Gastroesophageal sphincter (tissue), 4 donors: ENCODE data around the gene KCNK17. TPM values are rescaled to one million over a fixed set of nuclear protein-coding genes. Genes with fewer than 3 reads are reported as not detected.

Source experiments
- ATAC-seq: fragments of 150-250 bp; one replicate; pipeline ENCODE4 v1.9.1; 2016; ENCODE audit warnings: mild to moderate bottlenecking, moderate library complexity
- H3K27ac ChIP-seq, 4 donors: fragments of 200-600 bp; sonication (generic) in 3 of 4; 1 replicate in 3 of 4; 2 replicates in 1 of 4; pipeline ENCODE4 v1.5.1; 2016 to 2019
- H3K27me3 ChIP-seq: fragments of 200-600 bp; sonication (generic); one replicate; pipeline ENCODE4 v1.5.1; 2019
- H3K36me3 ChIP-seq, 2 donors: fragments of 200-600 bp; sonication (generic); one replicate each; pipeline ENCODE4 v1.5.1; 2019; ENCODE audit warnings: control low read depth in 1 of 2
- H3K4me1 ChIP-seq, 3 donors: fragments of 200-600 bp; sonication (generic); 1 replicate in 2 of 3; 2 replicates in 1 of 3; pipeline ENCODE4 v1.5.1; 2016 to 2019; ENCODE audit warnings: control low read depth in 2 of 3
- H3K4me3 ChIP-seq, 2 donors: fragments of 200-600 bp; sonication (generic); one replicate each; pipeline ENCODE4 v1.5.1; 2019; ENCODE audit warnings: mild to moderate bottlenecking in 1 of 2, moderate library complexity in 1 of 2
- H3K9me3 ChIP-seq, 3 donors: fragments of 200-600 bp; sonication (generic); one replicate each; pipeline ENCODE4 v1.5.1; 2017 to 2019; ENCODE audit warnings: control low read depth in 2 of 3
- CTCF ChIP-seq, 4 experiments: fragments of 200-600 bp in 2 of 4; fragments of 450-650 bp in 2 of 4; sonication (generic) in 1 of 4; IDR thresholded peaks; one replicate each; pipeline ENCODE4 v1.5.1; 2017 to 2019; ENCODE audit warnings: antibody characterized with exemption in 4 of 4, mild to moderate bottlenecking in 2 of 4, moderate library complexity in 2 of 4
- EP300 ChIP-seq: sonication (generic); formaldehyde crosslinking; IDR thresholded peaks from one replicate; pipeline ENCODE4 v1.6.1; 2017; ENCODE audit warnings: antibody characterized with exemption, mild to moderate bottlenecking
- POLR2A ChIP-seq, 2 donors: fragments of 450-650 bp; IDR thresholded peaks; one replicate each; pipeline ENCODE4 v1.6.1; 2017; ENCODE audit warnings: antibody characterized with exemption in 2 of 2, mild to moderate bottlenecking in 2 of 2, moderate library complexity in 1 of 2
- POLR2AphosphoS5 ChIP-seq: sonication (generic); formaldehyde crosslinking; IDR thresholded peaks from one replicate; pipeline ENCODE4 v1.6.1; 2017; ENCODE audit warnings: antibody characterized with exemption
- WGBS, 2 donors: methylation state at CpG; one replicate each; pipeline ENCODE4 v1.1.5; 2018; ENCODE audit warnings: low coverage in 1 of 2; 5-methylcytosine and 5-hydroxymethylcytosine counted together
- total RNA-seq, 4 donors: library from RNA; depleted of rRNA; stranded (reverse); fragments of >200 nt; gene quantifications; one replicate each; pipeline ENCODE4 v1.1.0, GENCODE V29; 2016

KCNK17 gene
- total RNA-seq, 4 donors from 2014 or later = 0.27 to 0.47 TPM; not detected in 2

GRCh38 chr6:39251406-39251805, 62.8 kb downstream of the KCNK17 start:
- no peak overlapping the region for H3K4me3 ChIP-seq
- no peak for ATAC-seq
- 0 to 16% methylated on average over 2 to 8 of the region's 8 CpGs for WGBS, 2 donors
- peaks cover 14% of the 10 kb centered on the region for H3K27me3 ChIP-seq
- H3K27ac ChIP-seq = no peak overlapping the region
- no peaks in the 10 kb centered on the region for H3K4me1 ChIP-seq
- H3K9me3 ChIP-seq = peaks cover 0 to 4% (median 0%) of the 10 kb centered on the region in 3 donors
- no peaks in the 10 kb centered on the region for H3K36me3 ChIP-seq
- TF ChIP-seq POLR2AphosphoS5 = no peak
- no peak for TF ChIP-seq EP300
- TF ChIP-seq POLR2A (IDR thresholded peaks at IDR 0.05) = no peak
- TF ChIP-seq CTCF (IDR thresholded peaks at IDR 0.05) = no peak

- peaks cover 11% of the 10 kb centered on the region for H3K27me3 ChIP-seq
- no peak for ATAC-seq
- no peaks in the 10 kb centered on the region for H3K4me1 ChIP-seq
- peaks cover 0 to 4% (median 0%) of the 10 kb centered on the region in 3 donors for H3K9me3 ChIP-seq
- no peak for TF ChIP-seq POLR2AphosphoS5
- no peak for TF ChIP-seq EP300
- TF ChIP-seq POLR2A (IDR thresholded peaks at IDR 0.05) = no peak
- TF ChIP-seq CTCF (IDR thresholded peaks at IDR 0.05) = no peak
- no peak overlapping the region for H3K4me3 ChIP-seq
- H3K27ac ChIP-seq = no peak overlapping the region
- no peaks in the 10 kb centered on the region for H3K36me3 ChIP-seq
Measured at GRCh38 chr6:39250507-39250906, 63.7 kb downstream of the KCNK17 start.

GRCh38 chr6:39249278-39249677, 64.9 kb downstream of the KCNK17 start:
- Histone ChIP-seq H3K27me3 (peaks cover 11% of the 10 kb centered on the region), H3K9me3 (peaks cover 0 to 4% (median 0%) of the 10 kb centered on the region in 3 donors), H3K36me3 (no peaks in the 10 kb centered on the region), H3K4me3 (no peak overlapping the region), H3K4me1 (no peaks in the 10 kb centered on the region), H3K27ac (no peak overlapping the region)
- ATAC-seq = no peak
- TF ChIP-seq POLR2A (IDR thresholded peaks at IDR 0.05) (no peak), EP300 (no peak), CTCF (IDR thresholded peaks at IDR 0.05) (no peak)
- WGBS, 2 donors = 88 to 100% methylated on average over 1 of the region's 1 CpG

Other genes starting within 250 kb of the KCNK17 start
- gene SAYSD1, start 199.2 kb downstream of the KCNK17 start, total RNA-seq = 10 to 100 TPM; 16.4 to 23.2 (median 20.7) TPM
- 10 to 100 TPM in 1 of 4 donors, 1 to 10 TPM in 3; 7.3 to 11.5 (median 8.0) TPM for gene KCNK5, start 84.9 kb downstream of the KCNK17 start, total RNA-seq
- not detected for gene KCNK16, start 8.3 kb upstream of the KCNK17 start, total RNA-seq